ENCODE results near the gene EGLN3. TPM values are rescaled to one million over a fixed set of nuclear protein-coding genes. Genes with fewer than 3 reads are reported as not detected.
"Not testable (repeated sequence)": the region's sequence is repeated elsewhere in the genome, so short reads cannot be mapped to it uniquely, and the experiment has no call there.

EGLN3 gene
- total and polyA plus RNA-seq, 2 donors (not counting 3 experiments of a cell fraction or from before 2014, with no cell fraction given), result 0.20 TPM; not detected in 1

GRCh38 chr14:33963892-33964291 lies 13.0 kb upstream of the EGLN3 start:
- Histone ChIP-seq H3K9me3 (replicated peaks; ENCODE audit: control insufficient read depth, insufficient read depth, low read length) (no peaks in the 10 kb centered on the region), H3K4me3 (replicated peaks in 1 of 3; ENCODE audit: insufficient read depth in 1 of 3, low read depth in 1 of 3, low read length in 3 of 3) (no peak overlapping the region), H3K79me2 (ENCODE audit: control insufficient read depth, insufficient read depth, low read length) (no peaks in the 10 kb centered on the region), H4K20me1 (replicated peaks; ENCODE audit: control insufficient read depth, extremely low read depth, insufficient read depth, low read length) (no peaks in the 10 kb centered on the region), H3K27ac (ENCODE audit: insufficient read depth, low read depth, low read length) (no peak overlapping the region), H3K9ac (replicated peaks; ENCODE audit: extremely low read depth, insufficient read depth, low read length) (no peak overlapping the region), H3K4me1 (ENCODE audit: control insufficient read depth, extremely low read depth, insufficient read depth, low read length) (no peaks in the 10 kb centered on the region), H3K36me3 (ENCODE audit: control insufficient read depth in 2 of 2, extremely low read depth in 1 of 2, insufficient read depth in 2 of 2, low read length in 2 of 2) (no peaks in the 10 kb centered on the region), H3K4me2 (ENCODE audit: insufficient read depth, low read length) (no peak overlapping the region), H3K27me3 (ENCODE audit: control insufficient read depth in 2 of 2, insufficient read depth in 2 of 2, low read length in 2 of 2) (peaks cover 0 to 1% of the 10 kb centered on the region in 2 experiments), H3K9me1 (replicated peaks; ENCODE audit: control insufficient read depth, extremely low read depth, insufficient read depth, low read length) (no peaks in the 10 kb centered on the region), H2AFZ (ENCODE audit: low read depth, low read length) (no peak overlapping the region)
- BruUV-seq (replicated peaks), result no TSS peak
- intact Hi-C loops (cut with micrococcal nuclease) (no loop called here), dilution Hi-C loops (cut with MboI; ENCODE audit: extremely low pct_ligation_motif_present, low sequenced_read_pairs) (no loop called here)
- TF ChIP-seq EZH2 (IDR thresholded peaks at IDR 0.05; ENCODE audit: borderline replicate concordance, low read depth, low read length, severe bottlenecking) (no peak), CTCF (IDR thresholded peaks at IDR 0.05; ENCODE audit: extremely low read depth in 1 of 2, insufficient read depth in 1 of 2, low read depth in 1 of 2, low read length in 2 of 2) (no peak), FOS (IDR thresholded peaks at IDR 0.05; ENCODE audit: borderline replicate concordance, insufficient read depth, low read length) (no peak), MAX (IDR thresholded peaks at IDR 0.05; ENCODE audit: insufficient read depth, insufficient read length) (no peak), POLR2AphosphoS5 (IDR thresholded peaks at IDR 0.05; ENCODE audit: insufficient read depth, low read depth, low read length) (no peak), MYC (IDR thresholded peaks at IDR 0.05; ENCODE audit: low read depth, low read length) (no peak), POLR2A (IDR thresholded peaks at IDR 0.05; ENCODE audit: low read depth, low read length) (no peak), GATA2 (IDR thresholded peaks at IDR 0.05; ENCODE audit: insufficient read depth, insufficient read length, low read depth, low read length) (no peak), JUN (IDR thresholded peaks at IDR 0.05; ENCODE audit: borderline replicate concordance, insufficient read depth, insufficient read length, low read depth) (no peak)
- ChIA-PET CTCF (no interaction called here), POLR2A (no interaction called here)
- FAIRE-seq (no peak), DNase-seq (ENCODE audit: low read depth, low spot score) (no peak)

- H3K36me3 ChIP-seq (ENCODE audit: control insufficient read depth in 2 of 2, extremely low read depth in 1 of 2, insufficient read depth in 2 of 2, low read length in 2 of 2); H3K79me2 ChIP-seq (ENCODE audit: control insufficient read depth, insufficient read depth, low read length); H3K9ac ChIP-seq (replicated peaks; ENCODE audit: extremely low read depth, insufficient read depth, low read length); H3K9me1 ChIP-seq (replicated peaks; ENCODE audit: control insufficient read depth, extremely low read depth, insufficient read depth, low read length); intact Hi-C loops (cut with micrococcal nuclease); CTCF ChIA-PET; H3K27me3 ChIP-seq (ENCODE audit: control insufficient read depth in 2 of 2, insufficient read depth in 2 of 2, low read length in 2 of 2); H3K4me3 ChIP-seq (replicated peaks in 1 of 3; ENCODE audit: insufficient read depth in 1 of 3, low read depth in 1 of 3, low read length in 3 of 3); DNase-seq (ENCODE audit: low read depth, low spot score); H3K4me2 ChIP-seq (ENCODE audit: insufficient read depth, low read length); H3K9me3 ChIP-seq (replicated peaks; ENCODE audit: control insufficient read depth, insufficient read depth, low read length); BruUV-seq (replicated peaks); FAIRE-seq; H3K27ac ChIP-seq (ENCODE audit: insufficient read depth, low read depth, low read length); dilution Hi-C loops (cut with MboI; ENCODE audit: extremely low pct_ligation_motif_present, low sequenced_read_pairs); H2AFZ ChIP-seq (ENCODE audit: low read depth, low read length); POLR2A ChIA-PET; H3K4me1 ChIP-seq (ENCODE audit: control insufficient read depth, extremely low read depth, insufficient read depth, low read length); H4K20me1 ChIP-seq (replicated peaks; ENCODE audit: control insufficient read depth, extremely low read depth, insufficient read depth, low read length): not testable (repeated sequence)
Measured at GRCh38 chr14:33962466-33962865, 11.6 kb upstream of the EGLN3 start.

Measured in endothelial cell of umbilical vein (primary cell).